ENCODE measurements around the gene CCR5.
A peak's percentile ranks its signal among the peaks of the same experiment; 100 is the strongest.
"Not testable (repeated sequence)": the region's sequence is repeated elsewhere in the genome, so short reads cannot be mapped to it uniquely, and the experiment has no call there.

The CCR5 gene

GRCh38 chr3:46383951-46384330, 13.2 kb downstream of the CCR5 start:
- FAIRE-seq (no peak), DNase-seq (ENCODE audit: insufficient read length, low spot score) (no peak)
- TF ChIP-seq POLR2A (IDR thresholded peaks at IDR 0.05; ENCODE audit: low read depth, low read length): no peak

GRCh38 chr3:46386205-46386604, 15.5 kb downstream of the CCR5 start:
- TF ChIP-seq POLR2A (IDR thresholded peaks at IDR 0.05; ENCODE audit: low read depth, low read length): no peak
- DNase-seq (ENCODE audit: insufficient read length, low spot score) (peak; percentile 35), FAIRE-seq (peak; percentile 91)

GRCh38 chr3:46388847-46389246, 18.1 kb downstream of the CCR5 start:
- FAIRE-seq: not testable (repeated sequence)

GRCh38 chr3:46389306-46389705, 18.6 kb downstream of the CCR5 start:
- TF ChIP-seq POLR2A (IDR thresholded peaks at IDR 0.05; ENCODE audit: low read depth, low read length): no peak
- FAIRE-seq (no peak), DNase-seq (ENCODE audit: insufficient read length, low spot score) (no peak)

More at GRCh38 chr3:46388847-46389246, 18.1 kb downstream of the CCR5 start:
- DNase-seq (ENCODE audit: insufficient read length, low spot score): not testable (repeated sequence)

GRCh38 chr3:46391526-46391925, 20.8 kb downstream of the CCR5 start:
- DNase-seq (ENCODE audit: insufficient read length, low spot score); FAIRE-seq: not testable (repeated sequence)

- FAIRE-seq: no peak
- no peak for DNase-seq (ENCODE audit: insufficient read length, low spot score)
- TF ChIP-seq POLR2A (IDR thresholded peaks at IDR 0.05; ENCODE audit: low read depth, low read length): no peak
Observed at GRCh38 chr3:46393011-46393410, 22.3 kb downstream of the CCR5 start.

- FAIRE-seq: no peak
Observed at GRCh38 chr3:46393554-46394434, 23.0 kb downstream of the CCR5 start.

GRCh38 chr3:46395210-46395661, 24.5 kb downstream of the CCR5 start:
- FAIRE-seq (no peak), DNase-seq (ENCODE audit: insufficient read length, low spot score) (no peak)
- TF ChIP-seq POLR2A (IDR thresholded peaks at IDR 0.05; ENCODE audit: low read depth, low read length): no peak

More at GRCh38 chr3:46393554-46394434, 23.0 kb downstream of the CCR5 start:
- DNase-seq (ENCODE audit: insufficient read length, low spot score): no peak
- TF ChIP-seq POLR2A (IDR thresholded peaks at IDR 0.05; ENCODE audit: low read depth, low read length): no peak

- TF ChIP-seq POLR2A (IDR thresholded peaks at IDR 0.05; ENCODE audit: low read depth, low read length): no peak
- no peak for DNase-seq (ENCODE audit: insufficient read length, low spot score)
Observed at GRCh38 chr3:46395766-46396530, 25.2 kb downstream of the CCR5 start.

GRCh38 chr3:46397111-46397510, 26.4 kb downstream of the CCR5 start:
- no peak for DNase-seq (ENCODE audit: insufficient read length, low spot score)
- no peak for FAIRE-seq
- no peak for TF ChIP-seq POLR2A (IDR thresholded peaks at IDR 0.05; ENCODE audit: low read depth, low read length)

More at GRCh38 chr3:46395766-46396530, 25.2 kb downstream of the CCR5 start:
- no peak for FAIRE-seq

- no peak for TF ChIP-seq POLR2A (IDR thresholded peaks at IDR 0.05; ENCODE audit: low read depth, low read length)
Observed at GRCh38 chr3:46398186-46398955, 27.6 kb downstream of the CCR5 start.

GRCh38 chr3:46399098-46399497, 28.4 kb downstream of the CCR5 start:
- TF ChIP-seq POLR2A (IDR thresholded peaks at IDR 0.05; ENCODE audit: low read depth, low read length): no peak
- DNase-seq (ENCODE audit: insufficient read length, low spot score) (no peak), FAIRE-seq (no peak)

More at GRCh38 chr3:46398186-46398955, 27.6 kb downstream of the CCR5 start:
- no peak for DNase-seq (ENCODE audit: insufficient read length, low spot score)
- FAIRE-seq: no peak

GRCh38 chr3:46399557-46399956, 28.8 kb downstream of the CCR5 start:
- no peak for DNase-seq (ENCODE audit: insufficient read length, low spot score)
- no peak for FAIRE-seq
- no peak for TF ChIP-seq POLR2A (IDR thresholded peaks at IDR 0.05; ENCODE audit: low read depth, low read length)
